Measurements from ENCODE around the gene FASTK.
"Not testable (repeated sequence)": the region's sequence is repeated elsewhere in the genome, so short reads cannot be mapped to it uniquely, and the experiment has no call there.

The FASTK gene

GRCh38 chr7:151038951-151039849, 41.4 kb downstream of the FASTK start:
- H3K27ac Mint-ChIP-seq, result no peak overlapping the region
- H3K9me3 Mint-ChIP-seq, result no peaks in the 10 kb centered on the region
- peak; percentile 90 for DNase-seq (ENCODE audit: low spot score)
- H3K4me1 Mint-ChIP-seq (ENCODE audit: low read depth), result peaks cover 4% of the 10 kb centered on the region
- no peaks in the 10 kb centered on the region for H3K27me3 Mint-ChIP-seq (ENCODE audit: low read depth)
- H3K36me3 Mint-ChIP-seq (ENCODE audit: low read depth), result peaks cover 5% of the 10 kb centered on the region
- no peak overlapping the region for H3K4me3 Mint-ChIP-seq

- H3K9me3 Mint-ChIP-seq, result no peaks in the 10 kb centered on the region
- H3K36me3 Mint-ChIP-seq (ENCODE audit: low read depth), result peaks cover 3% of the 10 kb centered on the region
- no peak for DNase-seq (ENCODE audit: low spot score)
- no peak overlapping the region for H3K4me3 Mint-ChIP-seq
- H3K27me3 Mint-ChIP-seq (ENCODE audit: low read depth), result no peaks in the 10 kb centered on the region
- H3K27ac Mint-ChIP-seq, result no peak overlapping the region
- peaks cover 4% of the 10 kb centered on the region for H3K4me1 Mint-ChIP-seq (ENCODE audit: low read depth)
Observed at GRCh38 chr7:151035902-151036301, 44.7 kb downstream of the FASTK start.

- peaks cover 4% of the 10 kb centered on the region for H3K4me1 Mint-ChIP-seq (ENCODE audit: low read depth)
- no peak overlapping the region for H3K27ac Mint-ChIP-seq
- H3K4me3 Mint-ChIP-seq, result no peak overlapping the region
- H3K27me3 Mint-ChIP-seq (ENCODE audit: low read depth), result no peaks in the 10 kb centered on the region
- no peak for DNase-seq (ENCODE audit: low spot score)
- no peaks in the 10 kb centered on the region for H3K9me3 Mint-ChIP-seq
- H3K36me3 Mint-ChIP-seq (ENCODE audit: low read depth), result peaks cover 3% of the 10 kb centered on the region
Observed at GRCh38 chr7:151035026-151035717, 45.4 kb downstream of the FASTK start.

GRCh38 chr7:151034312-151035025, 46.1 kb downstream of the FASTK start:
- peaks cover 6% of the 10 kb centered on the region for H3K4me1 Mint-ChIP-seq (ENCODE audit: low read depth)
- H3K27ac Mint-ChIP-seq, result no peak overlapping the region

GRCh38 chr7:151033864-151034249, 46.8 kb downstream of the FASTK start:
- H3K27me3 Mint-ChIP-seq (ENCODE audit: low read depth), result no peaks in the 10 kb centered on the region
- H3K27ac Mint-ChIP-seq, result no peak overlapping the region
- H3K4me1 Mint-ChIP-seq (ENCODE audit: low read depth), result peaks cover 7% of the 10 kb centered on the region
- peaks cover 2% of the 10 kb centered on the region for H3K36me3 Mint-ChIP-seq (ENCODE audit: low read depth)
- no peaks in the 10 kb centered on the region for H3K9me3 Mint-ChIP-seq
- DNase-seq (ENCODE audit: low spot score), result no peak
- H3K4me3 Mint-ChIP-seq, result no peak overlapping the region

More at GRCh38 chr7:151034312-151035025, 46.1 kb downstream of the FASTK start:
- DNase-seq (ENCODE audit: low spot score), result no peak
- Mint-ChIP-seq H3K9me3 (no peaks in the 10 kb centered on the region), H3K36me3 (ENCODE audit: low read depth) (peaks cover 3% of the 10 kb centered on the region), H3K4me3 (no peak overlapping the region), H3K27me3 (ENCODE audit: low read depth) (no peaks in the 10 kb centered on the region)

- Mint-ChIP-seq H3K27me3 (ENCODE audit: low read depth) (no peaks in the 10 kb centered on the region), H3K9me3 (no peaks in the 10 kb centered on the region), H3K36me3 (ENCODE audit: low read depth) (peaks cover 4% of the 10 kb centered on the region), H3K4me1 (ENCODE audit: low read depth) (peaks cover 10% of the 10 kb centered on the region), H3K27ac (no peak overlapping the region), H3K4me3 (no peak overlapping the region)
- no peak for DNase-seq (ENCODE audit: low spot score)
Observed at GRCh38 chr7:151032936-151033863, 47.4 kb downstream of the FASTK start.

GRCh38 chr7:151031011-151031410, 49.6 kb downstream of the FASTK start:
- H3K27ac Mint-ChIP-seq, result no peak overlapping the region
- peaks cover 17% of the 10 kb centered on the region for H3K4me1 Mint-ChIP-seq (ENCODE audit: low read depth)
- no peaks in the 10 kb centered on the region for H3K27me3 Mint-ChIP-seq (ENCODE audit: low read depth)
- H3K9me3 Mint-ChIP-seq, result no peaks in the 10 kb centered on the region
- H3K4me3 Mint-ChIP-seq, result no peak overlapping the region
- H3K36me3 Mint-ChIP-seq (ENCODE audit: low read depth), result peaks cover 2% of the 10 kb centered on the region
- no peak for DNase-seq (ENCODE audit: low spot score)

GRCh38 chr7:151028948-151029501, 51.6 kb downstream of the FASTK start:
- no peak for DNase-seq (ENCODE audit: low spot score)
- Mint-ChIP-seq H3K27me3 (ENCODE audit: low read depth) (peaks cover 3% of the 10 kb centered on the region), H3K9me3 (no peaks in the 10 kb centered on the region), H3K4me1 (ENCODE audit: low read depth) (peaks cover 17% of the 10 kb centered on the region), H3K4me3 (peak overlapping the region; percentile 96), H3K27ac (peak overlapping the region; percentile 96), H3K36me3 (ENCODE audit: low read depth) (peaks cover 2% of the 10 kb centered on the region)

GRCh38 chr7:151028131-151028947, 52.3 kb downstream of the FASTK start, which contains the start of gene ABCB8:
ABCB8 (plus strand) TSS chr7:151028450; CDS start chr7:151028516, 66 bp downstream.
- Mint-ChIP-seq H3K4me3 (peak within 1 kb of the TSS; percentile 96), H3K4me1 (ENCODE audit: low read depth) (peaks cover 17% of the 10 kb centered on the region), H3K9me3 (no peaks in the 10 kb centered on the region), H3K27me3 (ENCODE audit: low read depth) (peaks cover 3% of the 10 kb centered on the region), H3K36me3 (ENCODE audit: low read depth) (peaks cover 2% of the 10 kb centered on the region), H3K27ac (peak within 1 kb of the TSS; percentile 96)
- DNase-seq (ENCODE audit: low spot score), result peak; percentile 97

GRCh38 chr7:151027728-151028130, 52.9 kb downstream of the FASTK start:
- Mint-ChIP-seq H3K27ac (peak overlapping the region; percentile 96), H3K4me3 (peak overlapping the region; percentile 96), H3K4me1 (ENCODE audit: low read depth) (peaks cover 17% of the 10 kb centered on the region)
- H3K27me3 Mint-ChIP-seq (ENCODE audit: low read depth); H3K9me3 Mint-ChIP-seq; H3K36me3 Mint-ChIP-seq (ENCODE audit: low read depth); DNase-seq (ENCODE audit: low spot score): not testable (repeated sequence)

- DNase-seq (ENCODE audit: low spot score); H3K36me3 Mint-ChIP-seq (ENCODE audit: low read depth): not testable (repeated sequence)
Observed at GRCh38 chr7:151026771-151027727, 53.6 kb downstream of the FASTK start.

More at GRCh38 chr7:151026771-151027727, 53.6 kb downstream of the FASTK start:
- H3K4me1 Mint-ChIP-seq (ENCODE audit: low read depth), result peaks cover 17% of the 10 kb centered on the region
- peak overlapping the region; percentile 96 for H3K4me3 Mint-ChIP-seq
- H3K27me3 Mint-ChIP-seq (ENCODE audit: low read depth); H3K9me3 Mint-ChIP-seq: not testable (repeated sequence)
- peak overlapping the region; percentile 96 for H3K27ac Mint-ChIP-seq

Data from T-helper 2 cell treated with Interferon-gamma antibody and Interleukin-4, amounts not matched to agents 5 μg/mL and 100 μg/mL, for 36 hours (primary cell).